ENCODE results near the gene RARRES1.

Gene RARRES1

GRCh38 chr3:158683230-158683962, 48.9 kb downstream of the RARRES1 start:
- no peak for DNase-seq

- no peak for DNase-seq
These were observed 51.4 kb downstream of the RARRES1 start for GRCh38 chr3:158680861-158681260.

GRCh38 chr3:158679547-158680000, 52.7 kb downstream of the RARRES1 start:
- no peak for DNase-seq

GRCh38 chr3:158678687-158679086, 53.6 kb downstream of the RARRES1 start:
- DNase-seq = no peak

GRCh38 chr3:158672215-158673176, 59.8 kb downstream of the RARRES1 start, which contains the start of gene LXN:
LXN (minus strand) TSS chr3:158672648; CDS start chr3:158672478, 170 bp downstream.
- no peak for DNase-seq

- DNase-seq = no peak
These were observed 60.4 kb downstream of the RARRES1 start for GRCh38 chr3:158671821-158672214.

- no peak for DNase-seq
These were observed 63.8 kb downstream of the RARRES1 start for GRCh38 chr3:158668506-158668905.

- DNase-seq = no peak
These were observed 65.8 kb downstream of the RARRES1 start for GRCh38 chr3:158666416-158666815.

GRCh38 chr3:158663832-158664231, 68.4 kb downstream of the RARRES1 start:
- DNase-seq = no peak

- no peak for DNase-seq
These were observed 69.0 kb downstream of the RARRES1 start for GRCh38 chr3:158663246-158663645.

- DNase-seq = no peak
These were observed 71.5 kb downstream of the RARRES1 start for GRCh38 chr3:158660711-158661110.

GRCh38 chr3:158659454-158660237, 72.6 kb downstream of the RARRES1 start:
- DNase-seq = peak in 1 of 2 experiments; percentile 53

- no peak for DNase-seq
These were observed 73.4 kb downstream of the RARRES1 start for GRCh38 chr3:158658889-158659288.

GRCh38 chr3:158652463-158652862, 79.8 kb downstream of the RARRES1 start:
- DNase-seq = no peak

- DNase-seq = no peak
These were observed 81.1 kb downstream of the RARRES1 start for GRCh38 chr3:158651192-158651591.

GRCh38 chr3:158649791-158650190, 82.5 kb downstream of the RARRES1 start:
- no peak for DNase-seq
